Activated T-cell treated with anti-CD3 and anti-CD28 coated beads for 1 hour (primary cell): ENCODE measurements around the gene CENPP.
"Not testable (repeated sequence)": the region's sequence is repeated elsewhere in the genome, so short reads cannot be mapped to it uniquely, and the experiment has no call there.

ENCODE experiments used
- DNase-seq: peaks from one replicate; pipeline ENCODE4 v3.0.0-alpha.2; 2020; ENCODE audit warnings: low read depth

Gene CENPP

GRCh38 chr9:92616199-92616641, 290.5 kb downstream of the CENPP start:
- no peak for DNase-seq

GRCh38 chr9:92616655-92617111, 290.9 kb downstream of the CENPP start:
- no peak for DNase-seq

- no peak for DNase-seq
Observed at GRCh38 chr9:92617195-92617813, 291.6 kb downstream of the CENPP start.

GRCh38 chr9:92617951-92618510, 292.3 kb downstream of the CENPP start:
- DNase-seq = no peak

- no peak for DNase-seq
Observed at GRCh38 chr9:92618633-92619225, 293.0 kb downstream of the CENPP start.

- no peak for DNase-seq
Observed at GRCh38 chr9:92619601-92620300, 294.0 kb downstream of the CENPP start.

GRCh38 chr9:92620845-92621244, 295.1 kb downstream of the CENPP start:
- no peak for DNase-seq

GRCh38 chr9:92623936-92624335, 298.2 kb downstream of the CENPP start:
- DNase-seq = not testable (repeated sequence)

GRCh38 chr9:92626484-92626883, 300.7 kb downstream of the CENPP start:
- DNase-seq = no peak

GRCh38 chr9:92627651-92628050, 301.9 kb downstream of the CENPP start:
- no peak for DNase-seq

GRCh38 chr9:92631452-92632343, 305.9 kb downstream of the CENPP start:
- no peak for DNase-seq

- no peak for DNase-seq
Observed at GRCh38 chr9:92632641-92633040, 306.9 kb downstream of the CENPP start.

GRCh38 chr9:92633614-92634278, 308.0 kb downstream of the CENPP start:
- no peak for DNase-seq

GRCh38 chr9:92634712-92635605, 309.2 kb downstream of the CENPP start:
- peak; percentile 29 for DNase-seq

- no peak for DNase-seq
Observed at GRCh38 chr9:92635760-92636159, 310.0 kb downstream of the CENPP start.

- DNase-seq = no peak
Observed at GRCh38 chr9:92636627-92637026, 310.9 kb downstream of the CENPP start.

- no peak for DNase-seq
Observed at GRCh38 chr9:92637326-92637725, 311.6 kb downstream of the CENPP start.

- no peak for DNase-seq
Observed at GRCh38 chr9:92637886-92638620, 312.3 kb downstream of the CENPP start.

- DNase-seq = no peak
Observed at GRCh38 chr9:92638621-92639101, 312.9 kb downstream of the CENPP start.
